ENCODE results near the gene SLC22A2. TPM values are rescaled to one million over a fixed set of nuclear protein-coding genes. Genes with fewer than 3 reads are reported as not detected.

SLC22A2 gene
- total and polyA plus RNA-seq, 2 donors (not counting 1 experiment from before 2014, with no cell fraction given), result not detected

DNA sequence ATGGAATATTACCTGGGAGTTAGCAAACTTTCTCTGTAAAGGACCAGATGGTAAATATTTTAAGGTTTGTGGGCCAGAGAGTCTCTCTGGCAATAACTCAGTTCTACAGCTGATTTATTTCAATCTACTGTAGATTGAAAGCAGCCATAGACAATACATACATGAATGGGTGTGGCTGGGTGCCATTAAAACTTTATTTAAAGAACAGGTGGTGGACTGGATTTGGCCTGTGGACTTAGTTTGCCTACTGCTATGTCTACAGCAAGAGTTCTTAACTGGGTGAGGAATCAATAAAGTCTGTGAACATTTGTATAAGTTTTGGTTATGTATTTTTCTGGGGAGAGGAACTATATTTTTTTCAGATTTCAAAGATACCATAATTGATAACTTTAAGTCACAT lies 55.1 kb downstream of the SLC22A2 start:
- Histone ChIP-seq H4K20me1 (ENCODE audit: control insufficient read depth, extremely low read depth, insufficient read depth, low read length) (no peaks in the 10 kb centered on the region), H3K27ac (ENCODE audit: insufficient read depth, low read length) (no peak overlapping the region), H3K4me3 (replicated peaks in 1 of 4; ENCODE audit: control extremely low read depth in 1 of 4, insufficient read depth in 1 of 4, low read depth in 3 of 4, low read length in 4 of 4) (no peak overlapping the region), H2AFZ (ENCODE audit: low read length) (no peak overlapping the region), H3K9ac (ENCODE audit: insufficient read depth, low read length) (no peak overlapping the region), H3K9me3 (ENCODE audit: control insufficient read depth, insufficient read depth, low read depth, low read length) (no peaks in the 10 kb centered on the region), H3K27me3 (ENCODE audit: control insufficient read depth, insufficient read depth, low read length) (no peaks in the 10 kb centered on the region), H3K36me3 (ENCODE audit: control insufficient read depth, insufficient read depth, low read length) (no peaks in the 10 kb centered on the region), H3K4me1 (ENCODE audit: control insufficient read depth, extremely low read depth, insufficient read depth, low read length) (no peaks in the 10 kb centered on the region), H3K4me2 (ENCODE audit: extremely low read depth, insufficient read depth, low read length) (no peak overlapping the region), H3K79me2 (ENCODE audit: control insufficient read depth, insufficient read depth, low read length) (no peaks in the 10 kb centered on the region)
- TF ChIP-seq, protein P1, sequence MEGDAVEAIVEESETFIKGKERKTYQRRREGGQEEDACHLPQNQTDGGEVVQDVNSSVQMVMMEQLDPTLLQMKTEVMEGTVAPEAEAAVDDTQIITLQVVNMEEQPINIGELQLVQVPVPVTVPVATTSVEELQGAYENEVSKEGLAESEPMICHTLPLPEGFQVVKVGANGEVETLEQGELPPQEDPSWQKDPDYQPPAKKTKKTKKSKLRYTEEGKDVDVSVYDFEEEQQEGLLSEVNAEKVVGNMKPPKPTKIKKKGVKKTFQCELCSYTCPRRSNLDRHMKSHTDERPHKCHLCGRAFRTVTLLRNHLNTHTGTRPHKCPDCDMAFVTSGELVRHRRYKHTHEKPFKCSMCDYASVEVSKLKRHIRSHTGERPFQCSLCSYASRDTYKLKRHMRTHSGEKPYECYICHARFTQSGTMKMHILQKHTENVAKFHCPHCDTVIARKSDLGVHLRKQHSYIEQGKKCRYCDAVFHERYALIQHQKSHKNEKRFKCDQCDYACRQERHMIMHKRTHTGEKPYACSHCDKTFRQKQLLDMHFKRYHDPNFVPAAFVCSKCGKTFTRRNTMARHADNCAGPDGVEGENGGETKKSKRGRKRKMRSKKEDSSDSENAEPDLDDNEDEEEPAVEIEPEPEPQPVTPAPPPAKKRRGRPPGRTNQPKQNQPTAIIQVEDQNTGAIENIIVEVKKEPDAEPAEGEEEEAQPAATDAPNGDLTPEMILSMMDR (conservative IDR thresholded peaks at IDR 0.05 in 1 of 2, IDR thresholded peaks at IDR 0.05 in 1 of 2; ENCODE audit: low read depth in 1 of 2, low read length in 2 of 2), result no peak
- no peak for TF ChIP-seq EZH2 (IDR thresholded peaks at IDR 0.05; ENCODE audit: low read length, missing control alignments)
- no peak for DNase-seq (ENCODE audit: low read depth in 2 of 2)

- DNase-seq (ENCODE audit: low read depth in 2 of 2), result no peak
- Histone ChIP-seq H4K20me1 (ENCODE audit: control insufficient read depth, extremely low read depth, insufficient read depth, low read length) (no peaks in the 10 kb centered on the region), H3K36me3 (ENCODE audit: control insufficient read depth, insufficient read depth, low read length) (no peaks in the 10 kb centered on the region), H3K27ac (ENCODE audit: insufficient read depth, low read length) (no peak overlapping the region), H2AFZ (ENCODE audit: low read length) (no peak overlapping the region), H3K9ac (ENCODE audit: insufficient read depth, low read length) (no peak overlapping the region), H3K79me2 (ENCODE audit: control insufficient read depth, insufficient read depth, low read length) (no peaks in the 10 kb centered on the region), H3K4me3 (replicated peaks in 1 of 4; ENCODE audit: control extremely low read depth in 1 of 4, insufficient read depth in 1 of 4, low read depth in 3 of 4, low read length in 4 of 4) (no peak overlapping the region), H3K9me3 (ENCODE audit: control insufficient read depth, insufficient read depth, low read depth, low read length) (no peaks in the 10 kb centered on the region), H3K4me2 (ENCODE audit: extremely low read depth, insufficient read depth, low read length) (no peak overlapping the region), H3K27me3 (ENCODE audit: control insufficient read depth, insufficient read depth, low read length) (no peaks in the 10 kb centered on the region), H3K4me1 (ENCODE audit: control insufficient read depth, extremely low read depth, insufficient read depth, low read length) (no peaks in the 10 kb centered on the region)
- TF ChIP-seq EZH2 (IDR thresholded peaks at IDR 0.05; ENCODE audit: low read length, missing control alignments), result no peak
- TF ChIP-seq, protein P1 (conservative IDR thresholded peaks at IDR 0.05 in 1 of 2, IDR thresholded peaks at IDR 0.05 in 1 of 2; ENCODE audit: low read depth in 1 of 2, low read length in 2 of 2), result no peak
These were observed 55.5 kb downstream of the SLC22A2 start for GRCh38 chr6:160203076-160203475.

DNA sequence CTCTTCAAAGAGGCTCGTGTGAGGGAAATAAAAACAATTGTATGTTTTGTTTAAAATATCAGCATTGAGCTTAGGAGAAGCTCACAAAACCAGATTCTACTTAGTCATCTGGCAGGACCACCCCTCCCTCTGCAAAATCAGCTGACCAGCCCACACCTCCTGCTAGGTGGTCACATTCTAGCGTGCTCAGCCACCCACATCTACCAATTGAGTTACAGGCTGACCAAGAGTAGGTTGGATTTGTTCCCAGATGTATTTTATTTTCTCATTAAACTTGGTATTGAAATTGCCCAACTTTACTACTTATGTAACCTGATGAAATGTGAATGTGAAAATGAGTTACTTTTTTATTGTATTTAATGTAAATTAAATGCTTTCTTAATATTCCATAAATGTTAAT lies 56.2 kb downstream of the SLC22A2 start:
- Histone ChIP-seq H3K27me3 (ENCODE audit: control insufficient read depth, insufficient read depth, low read length) (no peaks in the 10 kb centered on the region), H3K36me3 (ENCODE audit: control insufficient read depth, insufficient read depth, low read length) (no peaks in the 10 kb centered on the region), H3K9ac (ENCODE audit: insufficient read depth, low read length) (no peak overlapping the region), H3K79me2 (ENCODE audit: control insufficient read depth, insufficient read depth, low read length) (no peaks in the 10 kb centered on the region), H3K4me2 (ENCODE audit: extremely low read depth, insufficient read depth, low read length) (no peak overlapping the region), H4K20me1 (ENCODE audit: control insufficient read depth, extremely low read depth, insufficient read depth, low read length) (no peaks in the 10 kb centered on the region), H3K27ac (ENCODE audit: insufficient read depth, low read length) (no peak overlapping the region), H3K4me3 (replicated peaks in 1 of 4; ENCODE audit: control extremely low read depth in 1 of 4, insufficient read depth in 1 of 4, low read depth in 3 of 4, low read length in 4 of 4) (no peak overlapping the region), H3K4me1 (ENCODE audit: control insufficient read depth, extremely low read depth, insufficient read depth, low read length) (no peaks in the 10 kb centered on the region), H2AFZ (ENCODE audit: low read length) (no peak overlapping the region), H3K9me3 (ENCODE audit: control insufficient read depth, insufficient read depth, low read depth, low read length) (no peaks in the 10 kb centered on the region)
- TF ChIP-seq, protein P1 (conservative IDR thresholded peaks at IDR 0.05 in 1 of 2, IDR thresholded peaks at IDR 0.05 in 1 of 2; ENCODE audit: low read depth in 1 of 2, low read length in 2 of 2), result no peak
- no peak for TF ChIP-seq EZH2 (IDR thresholded peaks at IDR 0.05; ENCODE audit: low read length, missing control alignments)
- DNase-seq (ENCODE audit: low read depth in 2 of 2), result peak in 1 of 2 donors; percentile 64

Data from fibroblast of lung (primary cell).